Right lobe of liver (tissue), 6 donors: ENCODE results near the gene MARCHF10. TPM values are rescaled to one million over a fixed set of nuclear protein-coding genes. Genes with fewer than 3 reads are reported as not detected.

ENCODE experiments used
- ATAC-seq, 4 donors: fragments of 200-7000 bp; cut with Tn5 transposase; one replicate each; pipeline ENCODE4 v1.9.1; 2020; ENCODE audit warnings: mild to moderate bottlenecking in 4 of 4, moderate library complexity in 4 of 4
- DNase-seq, 3 donors: peaks; one replicate each; pipeline ENCODE4 v3.0.0-alpha.2; 2020
- H3K27ac ChIP-seq, 3 donors: fragments of 200-600 bp; one replicate each; pipeline ENCODE4 v1.8.0; 2022
- H3K27me3 ChIP-seq, 2 donors: fragments of 200-600 bp; one replicate each; pipeline ENCODE4 v1.8.0; 2022
- H3K36me3 ChIP-seq, 4 donors: fragments of 200-600 bp; sonication (generic) in 1 of 4; one replicate each; pipeline versions ENCODE4 v1.5.1 to v1.8.0; 2017 to 2022; ENCODE audit warnings: control low read depth in 1 of 4
- H3K4me1 ChIP-seq, 4 donors: fragments of 200-600 bp; sonication (generic) in 1 of 4; one replicate each; pipeline versions ENCODE4 v1.5.1 to v1.8.0; 2017 to 2022; ENCODE audit warnings: control low read depth in 1 of 4
- H3K4me3 ChIP-seq, 3 donors: fragments of 200-600 bp; one replicate each; pipeline ENCODE4 v1.8.0; 2022
- H3K9me3 ChIP-seq, 4 donors: fragments of 200-600 bp; sonication (generic) in 1 of 4; one replicate each; pipeline versions ENCODE4 v1.5.1 to v1.8.0; 2017 to 2022; ENCODE audit warnings: control low read depth in 1 of 4
- CTCF ChIP-seq, 4 donors: fragments of 200-600 bp in 3 of 4; fragments of 450-650 bp in 1 of 4; IDR thresholded peaks; one replicate each; pipeline versions ENCODE4 v1.5.1 to v1.8.0; 2016 to 2022; ENCODE audit warnings: antibody characterized with exemption in 4 of 4, mild to moderate bottlenecking in 2 of 4
- POLR2A ChIP-seq: fragments of 450-650 bp; IDR thresholded peaks from one replicate; pipeline ENCODE4 v1.6.1; 2017; ENCODE audit warnings: antibody characterized with exemption, mild to moderate bottlenecking
- WGBS: methylation state at CpG from one replicate; pipeline ENCODE4 v1.1.6; 2018; ENCODE audit warnings: low coverage, low lambda C conversion rate; ENCODE audit not compliant: insufficient coverage; ENCODE audit errors: missing lambda C conversion rate; 5-methylcytosine and 5-hydroxymethylcytosine counted together
- intact Hi-C, 2 donors: fragments of 100-400 bp; cut with DNase I; formaldehyde crosslinking; loops; one replicate each; pipeline versions ENCODE4 v1.11.2 to v1.14.1; 2022
- total RNA-seq, 6 experiments: library from RNA; depleted of rRNA in 2 of 6; stranded (reverse); fragments of >200 nt in 2 of 6; fragmentation: NEBNext Ultra II Directional in 3 of 6; extraction: Animal tissue kit (Norgen Biotek cat#: 25700) in 3 of 6; gene quantifications; one replicate each; pipeline versions ENCODE4 v1.1.0 to v1.2.4, GENCODE V29; 2016 to 2023
- donor health status: DM: no; HTN: yes; CAD: no.
- donor health status: DM: no; HTN: no; CAD: no.
- donor health status: DM: no; HTN: no; CAD: no.
- donor health status: DM: no; HTN: yes; CAD: no.
- donor health status: DM: no; HTN: yes; CAD: no.

The MARCHF10 gene
- total RNA-seq, 6 experiments from 2014 or later = not detected

- 3% methylated on average over 14 of the region's 31 CpGs for WGBS
- H3K36me3 ChIP-seq = no peaks in the 10 kb centered on the region
- intact Hi-C loops = no loop called here
- H3K27ac ChIP-seq = peak overlapping the region in 2 of 3 donors; percentile 37 to 49
- ATAC-seq (peak in 1 of 4 donors; percentile 18), DNase-seq (peak in 1 of 3 donors; percentile 57)
- no peaks in the 10 kb centered on the region for H3K9me3 ChIP-seq
- H3K27me3 ChIP-seq = no peaks in the 10 kb centered on the region
- TF ChIP-seq POLR2A (no peak), CTCF (IDR thresholded peaks at IDR 0.05) (no peak)
- peaks cover 0 to 7% (median 0%) of the 10 kb centered on the region in 4 donors for H3K4me1 ChIP-seq
- H3K4me3 ChIP-seq = peak overlapping the region; percentile 44 to 63 (median 47)
These were observed 103.6 kb downstream of the MARCHF10 start for GRCh38 chr17:62704381-62704971.

- Histone ChIP-seq H3K9me3 (no peaks in the 10 kb centered on the region), H3K4me3 (peak overlapping the region; percentile 44 to 63 (median 47)), H3K4me1 (peaks cover 0 to 7% (median 0%) of the 10 kb centered on the region in 4 donors), H3K36me3 (no peaks in the 10 kb centered on the region), H3K27ac (peak overlapping the region in 2 of 3 donors; percentile 37 to 49), H3K27me3 (no peaks in the 10 kb centered on the region)
- ATAC-seq = peak; percentile 92 to 96 (median 92)
- WGBS = 0% methylated on average over 26 of the region's 80 CpGs
- peak; percentile 76 to 84 (median 82) for DNase-seq
- intact Hi-C loops = no loop called here
- TF ChIP-seq POLR2A (no peak), CTCF (IDR thresholded peaks at IDR 0.05) (peak; percentile 81 to 93 (median 84))
These were observed 104.2 kb downstream of the MARCHF10 start for GRCh38 chr17:62703776-62704380.

GRCh38 chr17:62703261-62703775 is 104.8 kb downstream of the MARCHF10 start:
- 33% methylated on average over 1 of the region's 16 CpGs for WGBS
- ATAC-seq (peak; percentile 12 to 66 (median 22)), DNase-seq (peak in 1 of 3 donors; percentile 56)
- H3K27me3 ChIP-seq = no peaks in the 10 kb centered on the region
- H3K36me3 ChIP-seq = no peaks in the 10 kb centered on the region
- intact Hi-C loops = no loop called here
- H3K4me3 ChIP-seq = peak overlapping the region in 1 of 3 donors; percentile 44
- peaks cover 0 to 7% (median 0%) of the 10 kb centered on the region in 4 donors for H3K4me1 ChIP-seq
- no peaks in the 10 kb centered on the region for H3K9me3 ChIP-seq
- TF ChIP-seq POLR2A (no peak), CTCF (IDR thresholded peaks at IDR 0.05) (no peak)
- H3K27ac ChIP-seq = no peak overlapping the region

GRCh38 chr17:62702746-62703260 is 105.3 kb downstream of the MARCHF10 start:
- WGBS = 25% methylated on average over 4 of the region's 6 CpGs
- Histone ChIP-seq H3K4me3 (no peak overlapping the region), H3K4me1 (peaks cover 0 to 7% (median 0%) of the 10 kb centered on the region in 4 donors), H3K9me3 (no peaks in the 10 kb centered on the region), H3K27ac (no peak overlapping the region), H3K27me3 (no peaks in the 10 kb centered on the region), H3K36me3 (no peaks in the 10 kb centered on the region)
- ATAC-seq (no peak), DNase-seq (no peak)
- intact Hi-C loops = no loop called here
- TF ChIP-seq CTCF (IDR thresholded peaks at IDR 0.05) (no peak), POLR2A (no peak)
